H1 (cell line): ENCODE data around the gene USP38. TPM values are rescaled to one million over a fixed set of nuclear protein-coding genes. Genes with fewer than 3 reads are reported as not detected.

Experiments used
- CTCF ChIA-PET: fragments of 300-600 bp; sonication (Branson Sonifier 250); formaldehyde crosslinking; loops from one replicate; lab custom pipeline; 2021; ENCODE audit not compliant: partially characterized antibody; lab: Charles Lee
- POLR2A ChIA-PET: fragments of 300-600 bp; sonication (Branson Sonifier 250); formaldehyde crosslinking; loops from one replicate; lab custom pipeline; 2021; ENCODE audit warnings: inconsistent platforms; ENCODE audit not compliant: partially characterized antibody; lab: Charles Lee
- DNase-seq, 2 experiments: peaks; one replicate each; pipeline versions ENCODE4 v3.0.0 to v3.0.0-alpha.2; 2010 to 2022; ENCODE audit warnings: low spot score in 2 of 2, low read depth in 1 of 2, mixed read lengths in 1 of 2
- FAIRE-seq: peaks from 2 replicates; lab custom pipeline; 2011; peaks lifted over from hg19 to GRCh38; lab: Jason Lieb, UNC
- H2AFZ ChIP-seq: 2 replicates; pipeline ENCODE4 v1.8.1; 2012; ENCODE audit warnings: low read length, inconsistent platforms
- H2AK5ac ChIP-seq: 2 replicates; pipeline ENCODE4 v1.6.1; 2013; ENCODE audit warnings: low read depth, low read length
- H2BK120ac ChIP-seq: replicated peaks from 2 replicates; pipeline ENCODE3; 2013; ENCODE audit warnings: low read depth, low read length, inconsistent platforms
- H2BK12ac ChIP-seq: 2 replicates; pipeline ENCODE4 v1.6.1; 2013; ENCODE audit warnings: low read depth, low read length
- H2BK15ac ChIP-seq: 2 replicates; pipeline ENCODE4 v1.6.1; 2013; ENCODE audit warnings: low read length
- H2BK20ac ChIP-seq: 2 replicates; pipeline ENCODE4 v1.6.1; 2013; ENCODE audit warnings: low read length
- H2BK5ac ChIP-seq: 2 replicates; pipeline ENCODE4 v1.6.1; 2013; ENCODE audit warnings: low read depth, low read length
- H3K14ac ChIP-seq: 2 replicates; pipeline ENCODE4 v1.6.1; 2013; ENCODE audit warnings: inconsistent platforms; ENCODE audit not compliant: insufficient read length
- H3K18ac ChIP-seq: 2 replicates; pipeline ENCODE4 v1.6.1; 2013; ENCODE audit warnings: low read length; ENCODE audit errors: extremely low read depth
- H3K23ac ChIP-seq: 2 replicates; pipeline ENCODE4 v1.6.1; 2013; ENCODE audit warnings: inconsistent platforms; ENCODE audit not compliant: insufficient read length
- H3K23me2 ChIP-seq: 2 replicates; pipeline ENCODE4 v1.6.1; 2013; ENCODE audit warnings: low read depth, low read length
- H3K27ac ChIP-seq: 2 replicates; pipeline ENCODE4 v1.6.1; 2011; ENCODE audit warnings: low read depth, low read length, inconsistent platforms
- H3K27me3 ChIP-seq, 4 experiments: replicated peaks in 1 of 4; 1 replicate in 1 of 4; 2 replicates in 3 of 4; pipeline versions ENCODE4 v1.6.1 to v1.8.1; 2011 to 2013; ENCODE audit warnings: low read length in 3 of 4, mild to moderate bottlenecking in 3 of 4, inconsistent platforms in 2 of 4, mixed read lengths in 2 of 4, moderate library complexity in 1 of 4; ENCODE audit not compliant: control insufficient read depth in 3 of 4, insufficient read depth in 3 of 4; ENCODE audit errors: extremely low read depth in 1 of 4
- H3K36me3 ChIP-seq, 4 experiments: 2 replicates each; pipeline versions ENCODE4 v1.6.1 to v1.8.1; 2011 to 2013; ENCODE audit warnings: mild to moderate bottlenecking in 4 of 4, low read length in 3 of 4, moderate library complexity in 2 of 4, control low read depth in 1 of 4, inconsistent platforms in 1 of 4; ENCODE audit not compliant: insufficient read depth in 4 of 4, control insufficient read depth in 2 of 4
- H3K4ac ChIP-seq: replicated peaks from 2 replicates; pipeline ENCODE3; 2013; ENCODE audit warnings: low read length, low read depth, mixed read lengths, inconsistent platforms; ENCODE audit not compliant: insufficient read length
- H3K4me1 ChIP-seq, 4 experiments: replicated peaks in 1 of 4; 1 replicate in 1 of 4; 2 replicates in 3 of 4; pipeline versions ENCODE4 v1.6.1 to v1.8.1; 2011 to 2013; ENCODE audit warnings: low read length in 3 of 4, inconsistent platforms in 2 of 4, mixed read lengths in 1 of 4; ENCODE audit not compliant: insufficient read depth in 4 of 4, control insufficient read depth in 3 of 4
- H3K4me2 ChIP-seq, 2 experiments: 2 replicates each; pipeline versions ENCODE4 v1.6.1 to v1.8.1; 2011 to 2013; ENCODE audit warnings: low read depth in 2 of 2, low read length in 2 of 2, control low read depth in 1 of 2, inconsistent platforms in 1 of 2, mild to moderate bottlenecking in 1 of 2; ENCODE audit not compliant: insufficient read depth in 1 of 2
- H3K4me3 ChIP-seq, 4 experiments: fragments of 200-600, 300-600 bp in 1 of 4; sonication (generic), shearing (Covaris generic), sonication (Bioruptor Twin) in 1 of 4; 2 replicates each; pipeline versions ENCODE4 v1.5.1 to v1.8.1; 2011 to 2016; ENCODE audit warnings: low read length in 4 of 4, low read depth in 3 of 4, control low read depth in 2 of 4, inconsistent platforms in 2 of 4, mild to moderate bottlenecking in 2 of 4, mixed read lengths in 1 of 4, moderate library complexity in 1 of 4; ENCODE audit not compliant: insufficient read depth in 2 of 4; ENCODE audit errors: extremely low read depth in 1 of 4
- H3K56ac ChIP-seq: replicated peaks from 2 replicates; pipeline ENCODE3; 2013; ENCODE audit warnings: low read depth, mild to moderate bottlenecking, mixed read lengths, low read length, inconsistent platforms; ENCODE audit not compliant: insufficient read length
- H3K79me1 ChIP-seq: 2 replicates; pipeline ENCODE4 v1.6.1; 2013; ENCODE audit warnings: low read depth, low read length, control low read depth
- H3K79me2 ChIP-seq, 2 experiments: 2 replicates each; pipeline versions ENCODE4 v1.6.1 to v1.8.1; 2012 to 2013; ENCODE audit warnings: low read length in 2 of 2, mild to moderate bottlenecking in 2 of 2, inconsistent platforms in 1 of 2; ENCODE audit not compliant: insufficient read depth in 2 of 2, control insufficient read depth in 1 of 2
- H3K9ac ChIP-seq, 4 experiments: replicated peaks in 1 of 4; 1 replicate in 1 of 4; 2 replicates in 3 of 4; pipeline versions ENCODE4 v1.6.1 to v1.8.1; 2011 to 2013; ENCODE audit warnings: low read depth in 3 of 4, low read length in 3 of 4, control low read depth in 2 of 4, mild to moderate bottlenecking in 2 of 4, moderate library complexity in 2 of 4, inconsistent platforms in 1 of 4; ENCODE audit errors: extremely low read depth in 1 of 4
- H3K9me3 ChIP-seq, 2 experiments: 2 replicates each; pipeline versions ENCODE4 v1.6.1 to v1.8.1; 2012 to 2013; ENCODE audit warnings: mild to moderate bottlenecking in 2 of 2, moderate library complexity in 2 of 2, control low read depth in 1 of 2, inconsistent platforms in 1 of 2, low read depth in 1 of 2, low read length in 1 of 2, mixed read lengths in 1 of 2; ENCODE audit not compliant: insufficient read depth in 2 of 2
- H4K20me1 ChIP-seq, 2 experiments: replicated peaks in 1 of 2; 2 replicates each; pipeline versions ENCODE3 to v1.8.1; 2011 to 2013; ENCODE audit warnings: inconsistent platforms in 2 of 2, low read length in 2 of 2, mild to moderate bottlenecking in 1 of 2; ENCODE audit not compliant: insufficient read depth in 2 of 2, control insufficient read depth in 1 of 2
- H4K5ac ChIP-seq: 2 replicates; pipeline ENCODE4 v1.6.1; 2013; ENCODE audit warnings: low read length, low read depth, mixed read lengths, inconsistent platforms; ENCODE audit not compliant: insufficient read length
- H4K8ac ChIP-seq: 2 replicates; pipeline ENCODE4 v1.8.0; 2013; ENCODE audit warnings: mild to moderate bottlenecking, moderate library complexity, low read length, inconsistent platforms; ENCODE audit not compliant: insufficient read depth; ENCODE audit errors: extremely low read depth
- H4K91ac ChIP-seq: replicated peaks from 2 replicates; pipeline ENCODE3; 2013; ENCODE audit warnings: low read length, mixed read lengths, inconsistent platforms; ENCODE audit not compliant: insufficient read length
- CBX5 ChIP-seq: fragments of 300-800, 300-1000 bp; sonication (generic); IDR thresholded peaks from 2 replicates; pipeline ENCODE4 v1.7.1; 2016; ENCODE audit warnings: antibody characterized with exemption, low read length, low read depth
- CTBP2 ChIP-seq: IDR thresholded peaks from 2 replicates; pipeline ENCODE4 v1.7.0; 2011; ENCODE audit warnings: borderline replicate concordance, mild to moderate bottlenecking, moderate library complexity, mixed read lengths, low read length; ENCODE audit not compliant: insufficient read depth, insufficient read length
- EP300 ChIP-seq, 2 experiments: IDR thresholded peaks; 1 replicate in 1 of 2; 2 replicates in 1 of 2; pipeline ENCODE4 v1.6.1; 2011 to 2012; ENCODE audit warnings: low read depth in 2 of 2, low read length in 2 of 2, mild to moderate bottlenecking in 2 of 2, borderline replicate concordance in 1 of 2, inconsistent platforms in 1 of 2, moderate library complexity in 1 of 2
- GABPA ChIP-seq: IDR thresholded peaks from 2 replicates; pipeline ENCODE4 v1.6.1; 2011; ENCODE audit warnings: mild to moderate bottlenecking, low read length, moderate library complexity, borderline replicate concordance; ENCODE audit not compliant: insufficient read depth
- GTF2F1 ChIP-seq: IDR thresholded peaks from 2 replicates; pipeline ENCODE4 v1.6.1; 2012; ENCODE audit warnings: low read depth, low read length, improper control_type of control experiment, borderline replicate concordance
- KDM1A ChIP-seq: fragments of 200-600, 300-600 bp; sonication (generic); IDR thresholded peaks from 2 replicates; pipeline ENCODE4 v1.7.1; 2016; ENCODE audit warnings: mild to moderate bottlenecking, low read length, borderline replicate concordance
- KDM5A ChIP-seq: fragments of 200-600 bp; IDR thresholded peaks from 2 replicates; pipeline ENCODE4 v1.7.1; 2012; ENCODE audit warnings: mild to moderate bottlenecking, low read length, inconsistent platforms, mixed read lengths
- MAFK ChIP-seq: IDR thresholded peaks from 2 replicates; pipeline ENCODE4 v1.6.1; 2012; ENCODE audit warnings: low read depth, mild to moderate bottlenecking, improper control_type of control experiment, low read length
- POLR2A ChIP-seq, 2 experiments: IDR thresholded peaks; 1 replicate in 1 of 2; 2 replicates in 1 of 2; pipeline ENCODE4 v1.6.1; 2011; ENCODE audit warnings: low read depth in 2 of 2, low read length in 2 of 2, mild to moderate bottlenecking in 2 of 2; ENCODE audit errors: control extremely low read depth in 1 of 2
- SIRT6 ChIP-seq: IDR thresholded peaks from one replicate; pipeline ENCODE4 v1.7.1; 2012; ENCODE audit warnings: low read length, inconsistent platforms
- SP2 ChIP-seq: IDR thresholded peaks from 2 replicates; pipeline ENCODE4 v1.6.1; 2012; ENCODE audit warnings: mild to moderate bottlenecking, low read length, inconsistent platforms
- WGBS, 2 experiments: shearing (Covaris generic) in 1 of 2; methylation state at CpG; one replicate each; pipeline versions ENCODE4 v1.1.6 to v1.1.7; 2013 to 2015; ENCODE audit warnings: low lambda C conversion rate in 2 of 2, mixed read lengths in 2 of 2, inconsistent platforms in 1 of 2, low coverage in 1 of 2, missing lambda C conversion rate in 1 of 2; ENCODE audit not compliant: insufficient replicate concordance in 2 of 2, insufficient coverage in 1 of 2, insufficient read length in 1 of 2; ENCODE audit errors: extremely low coverage in 1 of 2, missing lambda C conversion rate in 1 of 2; 5-methylcytosine and 5-hydroxymethylcytosine counted together
- polyA plus RNA-seq, 7 experiments: library from polyadenylated mRNA; depleted of rRNA in 3 of 7; stranded (reverse) in 5 of 7; unstranded in 2 of 7; fragments of >200 nt in 5 of 7; fragments of 200-250 nt in 2 of 7; gene quantifications; 1 replicate in 5 of 7; 2 replicates in 1 of 7; 4 replicates in 1 of 7; pipeline versions ENCODE4 v1.2.1 to v1.2.3, GENCODE V29; 2011 to 2013; ENCODE audit warnings: missing spikeins in 2 of 7, mixed read lengths in 2 of 7
- total RNA-seq: library from RNA; stranded (reverse); fragmentation: NEBNext Ultra II Directional; extraction: Animal tissue kit (Norgen Biotek cat#: 25700); gene quantifications from 2 replicates; pipeline ENCODE4 v1.2.1, GENCODE V29; 2021
- TF ChIP-seq, protein P1 (sequence below): IDR thresholded peaks from 2 replicates; pipeline ENCODE4 v1.6.1; 2012; ENCODE audit warnings: inconsistent platforms

The USP38 gene
- total and polyA plus RNA-seq, 2 of the 8 experiments (the other 6 are each of a cell fraction or from before 2014, with no cell fraction given), result 3.2 to 10.5 TPM

DNA sequence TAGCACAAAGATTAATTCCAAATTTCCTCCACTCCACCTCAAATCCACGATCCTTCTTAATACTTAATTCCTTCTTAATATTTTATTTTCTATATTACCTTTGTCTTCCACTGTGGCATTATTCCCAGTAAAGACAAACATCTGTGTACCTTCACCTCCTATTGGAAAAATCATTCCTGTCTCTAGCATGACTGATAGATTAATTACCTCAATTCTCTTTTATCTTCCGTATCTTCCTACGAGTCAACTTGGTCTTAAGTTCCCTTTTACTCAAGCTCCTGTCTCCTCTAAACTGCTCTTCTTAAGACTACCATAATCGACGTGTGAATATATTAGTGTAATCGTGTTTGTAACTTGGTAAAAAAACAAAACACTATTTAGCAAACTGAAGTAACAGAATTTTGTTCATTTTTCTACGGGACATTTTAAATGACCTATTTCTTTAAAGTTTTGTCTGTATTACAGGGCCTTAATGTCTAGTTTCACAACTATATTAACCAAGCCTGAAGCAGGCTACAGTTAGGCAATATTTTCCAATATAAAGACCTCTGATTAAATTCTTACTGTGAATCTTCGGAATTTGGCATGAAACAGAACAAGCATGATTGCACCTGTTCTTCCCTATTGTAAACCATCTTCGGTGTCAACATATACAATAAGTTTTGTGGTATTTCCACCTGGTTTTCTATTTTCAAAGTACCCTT, 1.1 kb upstream of the USP38 start:
- ChIA-PET POLR2A (no interaction called here), CTCF (no interaction called here)
- H3K23me2 ChIP-seq, result peaks cover 10% of the 10 kb centered on the region
- H4K20me1 ChIP-seq, result peaks cover 6 to 12% of the 10 kb centered on the region in 2 experiments
- peak overlapping the region; percentile 100; the same call in 1 of the 2 replicates for H2AFZ ChIP-seq
- peaks cover 0 to 2% of the 10 kb centered on the region in 2 experiments; a peak in 1 of 4 replicates for H3K9me3 ChIP-seq
- H3K23ac ChIP-seq, result no peak overlapping the region
- no peak overlapping the region for H2BK15ac ChIP-seq
- peak overlapping the region; percentile 86; the same call in 1 of the 2 replicates for H3K27ac ChIP-seq
- no peak overlapping the region for H2BK5ac ChIP-seq
- WGBS, 2 experiments, result 77 to 100% methylated on average over 1 to 9 of the region's 9 CpGs
- peak overlapping the region; percentile 82 to 98 (median 88) for H3K4me3 ChIP-seq
- no peak overlapping the region for H2AK5ac ChIP-seq
- H3K79me1 ChIP-seq, result 0 out of 2 replicates have a peak, but pooled peaks cover 6% of the 10 kb centered on the region
- no peak overlapping the region for H4K91ac ChIP-seq
- H3K36me3 ChIP-seq, result peaks cover 0 to 6% (median 0%) of the 10 kb centered on the region in 4 experiments; a peak in 2 of 8 replicates
- no peak overlapping the region for H3K14ac ChIP-seq
- H3K4ac ChIP-seq, result no peak overlapping the region
- H3K27me3 ChIP-seq, result no peaks in the 10 kb centered on the region
- peaks cover 0 to 2% (median 0%) of the 10 kb centered on the region in 4 experiments; a peak in 2 of 7 replicates for H3K4me1 ChIP-seq
- H3K79me2 ChIP-seq, result peaks cover 6 to 37% of the 10 kb centered on the region in 2 experiments; a peak in 2 of 4 replicates
- DNase-seq (no peak), FAIRE-seq (no peak)
- H4K8ac ChIP-seq, result no peak overlapping the region
- no peak overlapping the region for H2BK20ac ChIP-seq
- H3K56ac ChIP-seq, result peak overlapping the region; percentile 73
- no peak overlapping the region for H4K5ac ChIP-seq
- H3K4me2 ChIP-seq, result peak overlapping the region; percentile 65 to 70
- no peak overlapping the region for H3K18ac ChIP-seq
- no peak overlapping the region for H2BK120ac ChIP-seq
- no peak overlapping the region; the same call in 1 of the 2 replicates for H2BK12ac ChIP-seq
- peak overlapping the region in 2 of 4 experiments; percentile 14 to 85; a peak in 6 of 7 replicates for H3K9ac ChIP-seq
- no peak for TF ChIP-seq KDM1A
- no peak for TF ChIP-seq SIRT6
- TF ChIP-seq, protein P1, sequence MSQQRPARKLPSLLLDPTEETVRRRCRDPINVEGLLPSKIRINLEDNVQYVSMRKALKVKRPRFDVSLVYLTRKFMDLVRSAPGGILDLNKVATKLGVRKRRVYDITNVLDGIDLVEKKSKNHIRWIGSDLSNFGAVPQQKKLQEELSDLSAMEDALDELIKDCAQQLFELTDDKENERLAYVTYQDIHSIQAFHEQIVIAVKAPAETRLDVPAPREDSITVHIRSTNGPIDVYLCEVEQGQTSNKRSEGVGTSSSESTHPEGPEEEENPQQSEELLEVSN, result no peak
- TF ChIP-seq POLR2A (IDR thresholded peaks at IDR 0.05; ENCODE audit: control extremely low read depth in 1 of 2, low read depth in 2 of 2, low read length in 2 of 2), result no peak
- TF ChIP-seq KDM5A, result no peak
- TF ChIP-seq CTBP2, result no peak
- TF ChIP-seq EP300 (IDR thresholded peaks at IDR 0.05; ENCODE audit: borderline replicate concordance in 1 of 2, low read depth in 2 of 2, low read length in 2 of 2), result no peak
- TF ChIP-seq CBX5, result no peak
- no peak for TF ChIP-seq SP2
- TF ChIP-seq GABPA, result no peak
- no peak for TF ChIP-seq MAFK
- no peak for TF ChIP-seq GTF2F1
